GM18873 (cell line): ENCODE data around the gene ATP2A2.

ENCODE experiments used
- ATAC-seq: cut with Tn5 transposase; IDR thresholded peaks from one replicate; pipeline ENCODE4 v1.9.1; 2021; ENCODE audit warnings: mild to moderate bottlenecking, moderate library complexity, moderate number of reproducible peaks; ENCODE audit not compliant: unreplicated experiment, low FRiP score

Gene ATP2A2

GRCh38 chr12:110287986-110288385 is 6.9 kb downstream of the ATP2A2 start:
- ATAC-seq = no peak

GRCh38 chr12:110289044-110289710 is 8.1 kb downstream of the ATP2A2 start:
- no peak for ATAC-seq

DNA sequence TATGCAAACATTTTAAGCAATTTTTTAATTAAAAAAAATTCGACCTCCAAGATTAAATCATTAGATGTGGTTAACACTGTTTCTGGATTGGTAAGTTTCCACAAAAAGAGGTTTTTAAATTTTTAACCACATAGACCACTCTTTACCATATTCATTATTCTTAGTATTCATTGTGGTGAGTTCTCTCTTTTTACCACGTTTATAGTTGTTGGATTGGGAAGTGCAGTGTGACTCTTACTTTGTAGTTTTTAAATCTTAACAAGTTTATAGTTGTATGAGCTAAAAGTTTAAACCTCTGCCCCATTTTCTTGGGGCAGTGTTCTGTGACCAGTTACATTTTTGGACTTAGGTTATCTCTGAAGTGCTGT is 8.6 kb downstream of the ATP2A2 start:
- no peak for ATAC-seq

DNA sequence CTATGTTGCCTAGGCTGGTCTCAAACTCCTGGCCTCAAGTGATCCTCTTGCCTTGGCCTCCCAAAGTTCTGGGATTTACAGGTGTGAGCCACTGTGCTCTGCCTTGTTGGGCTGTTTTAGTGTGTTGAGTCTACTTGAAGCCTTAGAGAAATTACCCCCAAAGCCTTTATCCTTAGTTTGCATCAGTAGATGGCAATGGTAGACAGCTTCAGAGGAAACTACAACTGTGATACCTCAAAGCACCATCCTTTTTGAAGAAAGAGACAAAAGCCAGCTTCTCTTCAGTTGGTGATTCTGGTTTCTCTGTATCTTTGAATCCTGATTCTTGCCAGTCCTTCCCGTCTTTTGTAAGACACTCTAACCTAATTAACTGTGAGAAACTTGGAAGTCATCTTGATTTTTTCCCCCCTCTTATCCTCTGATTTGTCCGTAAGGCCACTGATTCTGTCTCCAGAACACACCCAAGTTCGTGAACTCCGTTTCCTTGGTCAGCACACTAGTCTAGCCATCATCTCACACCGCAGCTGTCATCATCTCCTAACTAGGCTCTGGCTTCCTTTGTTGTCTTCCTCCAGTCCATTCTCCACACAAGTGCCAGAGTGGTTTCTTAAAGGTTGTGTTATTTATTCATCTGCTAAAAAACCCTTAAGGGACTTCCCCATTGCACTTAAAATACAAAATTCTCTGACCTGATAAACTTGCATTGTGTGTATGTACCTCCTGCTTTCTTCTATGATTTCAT is 20.2 kb downstream of the ATP2A2 start:
- no peak for ATAC-seq

DNA sequence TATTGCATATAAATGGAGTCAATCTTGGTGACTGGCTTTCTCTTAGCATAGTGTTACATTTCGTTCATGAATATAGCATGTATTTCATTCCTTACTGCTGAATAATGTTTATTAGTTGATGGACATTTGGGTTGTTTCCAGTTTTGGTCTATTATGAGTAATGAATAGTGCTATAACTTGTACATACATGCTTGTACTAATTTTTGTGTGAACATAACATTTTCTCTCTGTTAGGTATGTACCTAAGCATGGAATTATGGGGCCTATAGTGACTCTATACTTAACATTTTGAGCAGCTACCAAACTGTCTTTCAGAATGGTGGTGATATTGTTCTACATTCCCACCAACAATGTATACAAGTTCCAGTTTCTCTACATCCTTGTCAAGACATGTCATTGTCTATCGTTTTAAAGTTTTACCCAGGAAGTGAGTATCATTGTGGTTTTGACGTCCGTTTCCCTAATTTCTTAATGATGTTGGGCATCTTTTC is 23.1 kb downstream of the ATP2A2 start:
- no peak for ATAC-seq

DNA sequence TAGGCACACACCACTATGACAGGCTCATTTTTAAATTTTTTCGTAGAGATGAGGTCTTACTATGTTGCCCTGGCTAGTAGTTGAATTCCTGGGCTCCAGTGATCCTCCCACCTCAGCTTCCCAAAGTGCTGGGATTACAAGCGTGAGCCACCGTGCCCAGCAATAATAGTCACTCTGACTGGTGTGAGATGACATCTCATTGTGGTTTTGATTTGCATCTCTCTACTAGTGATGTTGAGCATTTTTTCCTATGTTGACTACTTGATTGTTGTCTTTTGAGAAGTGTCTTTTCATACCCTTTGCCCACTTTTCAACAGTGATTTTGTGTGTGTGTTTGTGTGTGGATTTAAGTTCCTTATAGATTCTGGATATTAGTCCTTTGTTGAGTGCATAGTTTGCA is 26.3 kb downstream of the ATP2A2 start:
- ATAC-seq = no peak

DNA sequence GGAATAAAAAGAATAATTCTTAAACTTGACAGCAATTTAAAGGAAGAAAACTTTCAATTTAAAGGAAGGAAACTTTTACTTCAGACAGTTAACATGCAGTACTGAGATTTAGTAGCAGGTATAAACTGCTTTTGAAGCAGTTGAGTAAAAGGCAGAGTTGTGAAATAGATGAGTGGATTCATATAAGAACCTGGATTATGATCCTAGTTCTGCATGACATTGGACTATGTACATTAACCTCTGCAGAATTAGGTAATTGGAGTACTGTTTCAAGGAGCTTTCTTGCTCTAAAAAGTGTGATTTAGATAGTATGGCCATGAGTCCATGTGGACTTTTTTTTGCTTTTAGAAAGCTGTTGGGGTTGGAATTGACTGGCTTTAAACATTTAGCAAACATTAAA is 29.7 kb downstream of the ATP2A2 start:
- ATAC-seq = no peak

GRCh38 chr12:110311903-110312302 is 30.9 kb downstream of the ATP2A2 start:
- ATAC-seq = no peak

GRCh38 chr12:110312581-110313360 is 31.7 kb downstream of the ATP2A2 start:
- no peak for ATAC-seq

DNA sequence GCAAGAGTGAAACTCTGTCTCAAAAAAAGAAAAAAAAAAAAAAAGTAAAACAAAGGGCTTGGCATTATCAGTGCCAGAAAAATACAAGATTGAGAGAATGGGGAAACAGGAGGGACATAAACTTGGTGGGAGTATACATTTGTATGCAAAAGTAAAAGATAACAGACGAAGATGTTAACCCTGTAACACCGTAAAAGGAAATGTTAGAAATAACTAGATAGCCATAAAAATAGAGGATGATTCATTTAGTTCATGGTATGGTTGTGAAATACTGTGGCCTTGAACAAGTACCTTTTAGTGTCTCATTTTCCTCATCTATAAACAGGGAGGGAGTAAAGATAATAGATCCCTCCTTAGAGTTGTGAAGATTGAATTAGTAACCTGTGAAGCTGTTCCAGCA is 33.3 kb downstream of the ATP2A2 start:
- ATAC-seq = no peak

DNA sequence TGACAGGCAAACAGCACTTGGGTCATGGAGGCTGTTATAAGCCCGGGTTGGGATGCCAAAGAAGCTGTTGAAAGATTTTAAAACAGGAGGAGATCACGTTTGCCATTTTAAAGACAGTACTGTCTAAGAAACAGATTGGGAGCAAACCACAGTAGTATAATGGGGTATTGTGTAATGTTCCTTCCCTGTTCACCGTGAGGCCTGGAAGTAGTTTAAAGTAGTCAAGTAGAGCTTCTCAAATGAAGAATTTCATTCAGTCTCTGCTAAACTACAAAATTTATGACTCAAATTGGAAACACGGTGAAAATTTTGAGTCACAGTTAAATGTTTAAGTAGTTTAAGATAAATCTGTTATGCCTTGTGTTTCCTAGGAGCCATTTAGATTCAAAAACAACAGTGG is 35.8 kb downstream of the ATP2A2 start:
- ATAC-seq = no peak

DNA sequence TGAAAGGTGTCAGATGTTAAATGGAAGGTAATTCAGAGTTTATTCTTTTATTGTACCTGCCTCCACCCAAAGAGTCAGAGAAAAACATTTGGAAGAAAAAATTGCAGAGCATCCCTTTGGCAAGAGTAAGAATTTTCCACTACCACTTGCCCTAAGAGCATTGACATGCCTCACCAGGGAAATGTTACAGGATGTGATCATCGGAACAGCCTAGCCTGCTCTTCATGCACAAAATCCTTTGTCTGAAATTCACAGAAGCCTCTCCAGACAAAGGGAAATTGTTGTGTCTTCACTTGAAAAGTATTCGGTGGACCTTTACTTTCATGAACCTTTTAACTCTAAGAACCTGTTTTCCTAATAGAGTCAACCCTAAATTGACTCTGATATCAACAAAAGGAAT is 36.9 kb downstream of the ATP2A2 start:
- ATAC-seq = no peak

- no peak for ATAC-seq
Observed at GRCh38 chr12:110320550-110320949, 39.5 kb downstream of the ATP2A2 start.

DNA sequence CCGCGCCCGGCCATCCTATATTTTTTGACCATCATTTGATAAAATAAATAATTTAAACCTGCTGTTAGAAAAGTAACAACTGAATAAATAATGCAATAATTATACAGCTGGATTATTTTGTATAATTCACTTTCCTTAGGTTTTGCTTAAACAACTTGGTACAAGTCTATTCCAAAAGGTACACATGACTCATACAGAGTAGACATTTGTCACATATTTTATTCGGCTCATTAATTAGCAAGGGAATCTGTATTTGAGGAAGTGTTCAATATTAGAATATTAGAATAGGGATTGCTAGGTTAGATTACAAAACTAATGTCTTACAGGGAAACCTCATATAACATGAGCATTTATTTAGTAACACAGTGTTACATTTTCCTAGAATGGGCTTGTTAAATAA is 48.7 kb downstream of the ATP2A2 start:
- ATAC-seq = no peak

DNA sequence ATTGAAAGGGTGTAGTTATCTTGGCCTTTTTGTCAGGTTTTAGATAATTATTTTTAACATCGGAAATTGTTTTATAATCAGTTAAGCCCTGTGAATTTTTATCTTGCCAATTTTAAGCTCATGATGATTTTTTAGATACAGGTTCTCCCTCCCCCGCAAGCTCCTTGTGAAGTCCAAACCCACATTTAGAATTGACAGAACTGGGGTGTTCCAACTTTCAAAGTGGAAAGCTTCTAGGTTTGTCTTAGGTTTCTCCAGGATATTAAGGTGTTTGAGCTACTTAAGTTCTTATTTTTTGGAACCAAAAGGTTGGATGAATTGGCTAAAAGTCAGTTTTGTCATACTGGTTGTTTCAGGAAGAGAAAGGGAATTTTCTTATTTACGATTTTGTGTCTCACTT is 49.1 kb downstream of the ATP2A2 start:
- no peak for ATAC-seq

- no peak for ATAC-seq
Observed at GRCh38 chr12:110330544-110330943, 49.5 kb downstream of the ATP2A2 start.

DNA sequence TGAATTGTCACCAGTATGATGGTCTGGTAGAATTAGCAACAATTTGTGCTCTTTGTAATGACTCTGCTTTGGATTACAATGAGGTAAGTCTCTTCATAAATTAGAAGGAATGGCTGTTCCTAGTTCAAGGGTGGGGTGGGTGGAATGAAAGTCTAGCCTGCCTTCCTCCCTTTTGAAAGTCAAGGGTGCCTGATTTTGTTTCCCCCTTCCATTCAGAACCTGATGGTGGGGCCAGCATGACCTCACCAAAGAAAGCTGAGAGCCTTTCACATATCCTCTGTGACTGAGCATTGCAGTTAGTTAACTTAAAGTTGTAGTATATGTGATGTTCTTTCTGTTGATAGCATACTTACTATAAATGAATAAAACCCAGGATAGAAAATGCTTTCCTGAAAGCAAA is 52.2 kb downstream of the ATP2A2 start:
- no peak for ATAC-seq

GRCh38 chr12:110335481-110336045 is 54.5 kb downstream of the ATP2A2 start:
- no peak for ATAC-seq

DNA sequence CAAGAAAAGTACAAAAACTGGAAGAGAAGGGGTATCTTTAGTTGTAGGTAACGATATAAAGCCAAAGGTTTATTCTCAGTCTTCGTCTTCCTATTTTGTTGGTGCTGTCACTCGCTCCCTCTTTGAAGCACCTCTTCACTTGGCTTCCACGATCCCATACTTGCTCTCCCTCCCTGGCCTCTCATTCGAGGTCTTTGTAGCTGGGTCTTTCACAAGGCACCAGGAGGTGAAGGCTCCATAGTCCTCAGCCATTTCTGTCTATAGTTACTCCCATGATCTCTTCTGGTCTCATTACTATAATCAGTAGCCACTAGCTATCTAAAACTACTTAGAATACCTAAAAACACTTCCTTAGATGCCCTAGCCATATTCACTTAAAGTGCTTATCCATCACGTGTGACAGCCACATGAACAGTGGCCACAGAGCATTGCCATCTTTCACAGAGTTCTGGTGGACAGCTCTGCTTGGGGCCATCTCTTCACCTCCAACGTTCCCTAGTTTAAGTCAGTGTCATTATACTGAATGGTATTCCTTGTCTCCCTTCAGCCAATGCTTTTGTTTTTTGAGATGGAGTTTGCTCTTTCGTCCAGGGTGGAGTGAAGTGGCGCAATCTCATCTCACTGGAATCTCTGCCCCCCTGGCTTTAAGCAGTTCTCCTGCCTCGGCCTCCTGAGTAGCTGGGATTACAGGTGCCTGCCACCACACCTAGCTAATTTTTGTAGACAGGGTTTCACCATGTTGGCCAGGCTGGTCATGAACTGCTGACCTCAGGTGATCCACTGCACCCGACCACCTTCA is 57.1 kb downstream of the ATP2A2 start:
- ATAC-seq = no peak

DNA sequence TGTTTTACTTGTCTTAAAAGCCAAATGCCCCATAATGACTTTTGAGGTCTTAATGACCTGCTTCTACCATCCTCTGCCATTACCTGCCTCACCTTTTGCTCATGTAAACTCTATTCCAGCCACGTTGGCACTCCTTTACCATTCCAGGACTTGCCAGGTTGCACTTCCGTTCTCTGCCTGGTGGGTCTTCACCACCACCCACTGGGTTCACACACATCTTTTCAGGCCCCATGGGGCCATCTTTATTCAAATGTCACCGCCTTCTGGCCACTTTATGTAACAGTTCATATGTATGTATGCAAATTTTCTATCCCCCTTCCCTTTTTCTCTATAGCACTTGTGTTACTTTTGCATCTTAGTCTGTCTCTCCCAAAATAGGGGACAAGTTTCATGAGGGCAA is 57.7 kb downstream of the ATP2A2 start:
- ATAC-seq = no peak
